HG02571 (cell line): Measurements from ENCODE around the gene IMP3.
"Not testable (repeated sequence)": the region's sequence is repeated elsewhere in the genome, so short reads cannot be mapped to it uniquely, and the experiment has no call there.

ENCODE experiments used
- ATAC-seq: cut with Tn5 transposase; IDR thresholded peaks from one replicate; pipeline ENCODE4 v1.9.1; 2021; ENCODE audit warnings: mild to moderate bottlenecking, moderate library complexity; ENCODE audit not compliant: unreplicated experiment

The IMP3 gene

GRCh38 chr15:75650908-75651809 is 11.1 kb upstream of the IMP3 start:
- ATAC-seq: no peak

- ATAC-seq: no peak
These were observed 9.8 kb upstream of the IMP3 start for GRCh38 chr15:75649848-75650247.

DNA sequence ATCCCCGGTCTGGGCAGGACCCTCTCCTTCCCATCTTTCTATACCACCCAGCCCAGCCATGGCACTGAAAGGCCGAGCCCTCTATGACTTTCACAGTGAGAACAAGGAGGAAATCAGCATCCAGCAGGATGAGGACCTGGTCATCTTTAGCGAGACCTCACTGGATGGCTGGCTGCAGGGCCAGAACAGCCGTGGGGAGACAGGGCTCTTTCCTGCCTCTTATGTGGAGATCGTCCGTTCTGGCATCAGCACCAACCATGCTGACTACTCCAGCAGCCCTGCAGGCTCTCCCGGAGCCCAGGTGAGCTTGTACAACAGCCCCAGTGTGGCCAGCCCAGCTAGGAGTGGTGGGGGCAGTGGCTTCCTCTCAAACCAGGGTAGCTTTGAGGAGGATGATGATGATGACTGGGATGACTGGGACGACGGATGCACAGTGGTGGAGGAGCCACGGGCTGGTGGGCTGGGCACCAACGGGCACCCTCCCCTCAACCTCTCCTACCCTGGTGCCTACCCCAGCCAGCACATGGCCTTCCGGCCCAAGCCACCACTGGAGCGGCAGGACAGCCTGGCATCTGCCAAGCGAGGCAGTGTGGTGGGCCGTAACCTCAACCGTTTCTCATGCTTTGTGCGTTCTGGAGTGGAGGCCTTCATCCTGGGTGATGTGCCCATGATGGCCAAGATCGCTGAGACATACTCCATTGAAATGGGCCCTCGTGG is 9.2 kb upstream of the IMP3 start:
- ATAC-seq: no peak

GRCh38 chr15:75648156-75649000 is 8.4 kb upstream of the IMP3 start:
- ATAC-seq: no peak

- no peak for ATAC-seq
These were observed 7.5 kb upstream of the IMP3 start, which contains the start of gene SNX33 for GRCh38 chr15:75647370-75648155. Gene SNX33, plus strand, starts transcription at chr15:75647912. Its CDS starts 1,191 bp downstream, at chr15:75649103.

GRCh38 chr15:75646944-75647364 is 6.9 kb upstream of the IMP3 start:
- ATAC-seq: no peak

- no peak for ATAC-seq
These were observed 6.3 kb upstream of the IMP3 start for GRCh38 chr15:75646112-75646943.

DNA sequence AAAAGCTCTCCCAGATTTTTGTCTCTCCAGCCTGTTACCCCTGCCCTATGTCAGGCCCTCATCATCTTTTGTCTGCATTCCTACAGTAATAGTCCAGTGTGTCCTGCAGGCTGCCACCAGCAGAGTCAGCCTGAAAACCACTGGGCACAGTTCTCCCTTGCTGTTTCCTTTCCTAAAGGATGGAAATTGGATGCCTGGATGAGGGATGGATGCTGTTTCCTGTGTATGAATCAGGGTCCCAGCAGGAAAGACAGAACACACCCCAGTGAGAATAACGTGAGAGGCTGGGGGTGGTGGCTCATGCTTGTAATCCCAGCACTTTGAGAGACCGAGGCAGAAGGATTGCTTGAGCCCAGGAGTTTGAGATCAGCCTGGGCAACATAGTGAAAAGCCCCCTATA is 4.4 kb upstream of the IMP3 start:
- ATAC-seq: no peak

GRCh38 chr15:75641603-75642002 is 1.6 kb upstream of the IMP3 start:
- no peak for ATAC-seq

DNA sequence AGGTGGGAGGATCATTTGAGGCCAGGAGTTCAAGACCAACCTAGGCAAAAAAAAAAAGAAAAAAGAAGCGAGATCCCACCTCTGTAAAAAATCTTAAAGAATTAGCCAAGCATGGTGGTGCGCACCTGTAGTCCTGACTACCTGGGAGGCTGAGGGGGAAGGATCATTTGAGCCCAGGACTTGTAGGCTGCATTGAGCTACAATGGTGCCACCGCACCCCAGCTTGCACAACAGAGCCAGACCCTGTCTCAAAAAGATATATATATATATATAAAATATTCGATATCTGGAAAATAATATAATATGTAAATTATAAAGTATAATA is 1.1 kb upstream of the IMP3 start:
- ATAC-seq: no peak

DNA sequence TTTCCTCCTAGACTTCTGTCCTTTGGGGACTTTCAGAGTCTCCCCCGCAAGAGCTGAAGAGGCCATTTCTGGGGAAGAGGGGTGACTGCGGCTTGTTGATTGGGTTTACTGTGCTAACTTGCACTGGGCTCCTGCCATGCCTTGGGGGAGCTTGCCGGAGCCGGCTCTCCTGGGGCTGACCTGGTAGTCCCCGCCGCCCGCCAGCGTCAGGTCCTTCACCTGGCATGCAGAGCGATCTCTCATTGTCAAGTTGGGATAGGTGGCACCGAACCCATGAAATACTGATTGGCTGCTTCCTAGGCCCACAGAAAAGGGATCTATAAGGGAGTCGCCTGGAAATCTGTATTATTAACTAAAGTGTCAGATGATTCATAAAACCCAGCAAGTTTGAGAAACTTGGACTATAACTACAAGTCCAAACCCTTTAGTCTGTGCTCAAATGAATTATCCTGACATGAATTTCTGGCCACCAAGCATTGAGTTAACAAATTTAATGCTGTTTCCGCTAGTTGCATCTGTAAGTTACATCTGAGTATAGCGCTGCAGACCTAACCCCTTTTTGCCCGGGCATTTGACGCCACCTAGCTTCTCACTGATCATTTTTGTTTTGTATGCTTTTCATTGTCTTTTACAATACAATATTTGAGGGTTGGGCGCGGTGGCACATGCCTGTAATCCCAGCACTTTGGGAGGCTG is 607 bp upstream of the IMP3 start:
- peak; percentile 31 for ATAC-seq

DNA sequence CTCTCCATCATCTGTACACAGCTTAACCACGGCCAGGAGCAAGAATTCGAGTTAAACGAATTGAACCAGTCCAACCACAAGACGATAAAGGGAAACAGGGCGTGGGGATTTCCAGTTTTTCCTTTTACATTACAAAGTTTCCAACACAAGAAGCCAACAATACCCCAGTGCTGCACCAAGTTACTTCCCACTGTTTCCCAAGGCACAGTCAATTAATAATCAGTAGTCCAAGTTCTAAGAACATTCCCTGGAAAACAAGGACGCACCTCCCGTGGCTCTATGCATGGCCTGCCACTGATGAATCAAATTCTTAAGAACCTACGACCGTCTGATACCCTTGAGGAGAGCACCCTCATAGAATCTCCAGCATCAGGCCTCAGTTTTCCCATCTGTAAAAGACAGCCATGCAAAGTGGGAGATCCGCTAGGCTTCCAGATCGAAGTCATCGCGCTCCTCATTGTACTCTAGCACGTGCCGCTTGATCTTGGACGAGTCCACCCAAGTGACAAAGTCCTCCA is 774 bp downstream of the IMP3 start:
- no peak for ATAC-seq

DNA sequence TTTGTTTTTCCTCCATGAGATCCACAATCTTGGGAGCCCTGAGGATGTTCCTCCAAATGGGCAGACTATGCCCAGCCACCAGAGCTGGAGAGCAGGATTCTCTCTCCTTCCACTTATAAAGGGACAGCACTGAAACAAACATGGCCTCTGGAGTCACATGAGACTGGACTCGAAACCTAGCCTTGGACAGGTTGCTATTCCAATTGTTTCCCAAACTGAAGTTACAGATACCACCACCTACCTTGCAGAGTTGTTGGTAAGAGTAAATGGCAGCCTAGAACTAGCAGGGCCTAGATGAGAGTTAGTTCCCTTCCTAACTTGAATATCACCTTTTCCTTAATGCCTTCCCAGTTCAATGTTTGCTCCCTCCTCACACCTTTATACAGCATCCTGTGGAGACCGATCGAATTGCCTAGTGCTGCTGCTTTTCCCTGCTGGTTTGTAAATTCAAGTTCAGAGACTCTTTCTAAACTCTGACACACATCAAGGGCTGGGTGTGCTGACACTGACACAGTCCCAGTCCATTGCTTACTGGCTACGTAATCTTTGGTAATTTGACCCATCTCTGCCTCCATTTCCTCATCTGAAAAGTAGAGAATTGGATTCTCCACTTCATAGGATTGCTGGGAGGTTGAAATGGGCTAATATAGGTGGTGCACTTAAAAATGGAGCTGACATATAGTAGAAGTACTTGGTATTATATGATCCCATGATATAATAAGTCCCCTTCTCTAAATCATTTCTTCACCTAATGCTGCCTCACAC is 2.6 kb downstream of the IMP3 start:
- no peak for ATAC-seq

DNA sequence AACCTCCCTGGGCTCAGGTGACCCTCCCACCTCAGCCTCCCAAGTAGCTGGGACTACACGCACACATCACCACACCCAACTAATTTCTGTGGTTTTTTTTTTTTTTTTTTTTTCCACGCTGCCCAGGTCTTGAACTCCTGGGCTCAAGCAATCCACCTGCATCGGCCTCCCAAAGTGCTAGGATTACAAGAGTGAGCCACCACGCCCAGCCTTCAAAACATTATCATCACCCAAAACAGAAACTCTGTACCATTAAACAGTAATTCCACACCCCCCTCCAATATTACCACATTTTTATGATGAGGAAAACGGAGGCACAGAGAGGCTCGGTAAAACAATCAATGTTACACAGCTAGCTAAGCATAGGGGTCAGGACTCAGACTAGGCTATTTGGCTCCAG is 4.0 kb downstream of the IMP3 start:
- ATAC-seq: no peak

DNA sequence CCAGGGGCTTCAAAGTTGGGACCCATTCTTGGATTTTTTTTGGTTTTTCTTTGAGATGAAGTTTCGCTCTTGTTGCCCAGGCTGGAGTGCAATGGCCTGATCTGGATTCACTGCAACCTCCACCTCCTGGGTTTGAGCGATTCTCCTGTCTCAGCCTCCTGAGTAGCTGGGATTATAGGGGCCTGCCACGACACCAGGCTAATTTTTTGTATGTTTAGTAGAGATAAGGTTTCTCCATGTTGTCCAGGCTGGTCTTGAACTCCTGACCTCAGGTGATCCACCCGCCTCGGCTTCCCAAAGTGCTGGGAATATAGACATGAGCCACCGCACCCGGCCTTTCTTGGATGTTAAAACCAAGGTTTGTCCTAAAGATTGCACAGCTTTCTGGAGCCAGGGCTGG is 6.1 kb downstream of the IMP3 start:
- not testable (repeated sequence) for ATAC-seq

- no peak for ATAC-seq
These were observed 8.1 kb downstream of the IMP3 start for GRCh38 chr15:75631935-75632334.

DNA sequence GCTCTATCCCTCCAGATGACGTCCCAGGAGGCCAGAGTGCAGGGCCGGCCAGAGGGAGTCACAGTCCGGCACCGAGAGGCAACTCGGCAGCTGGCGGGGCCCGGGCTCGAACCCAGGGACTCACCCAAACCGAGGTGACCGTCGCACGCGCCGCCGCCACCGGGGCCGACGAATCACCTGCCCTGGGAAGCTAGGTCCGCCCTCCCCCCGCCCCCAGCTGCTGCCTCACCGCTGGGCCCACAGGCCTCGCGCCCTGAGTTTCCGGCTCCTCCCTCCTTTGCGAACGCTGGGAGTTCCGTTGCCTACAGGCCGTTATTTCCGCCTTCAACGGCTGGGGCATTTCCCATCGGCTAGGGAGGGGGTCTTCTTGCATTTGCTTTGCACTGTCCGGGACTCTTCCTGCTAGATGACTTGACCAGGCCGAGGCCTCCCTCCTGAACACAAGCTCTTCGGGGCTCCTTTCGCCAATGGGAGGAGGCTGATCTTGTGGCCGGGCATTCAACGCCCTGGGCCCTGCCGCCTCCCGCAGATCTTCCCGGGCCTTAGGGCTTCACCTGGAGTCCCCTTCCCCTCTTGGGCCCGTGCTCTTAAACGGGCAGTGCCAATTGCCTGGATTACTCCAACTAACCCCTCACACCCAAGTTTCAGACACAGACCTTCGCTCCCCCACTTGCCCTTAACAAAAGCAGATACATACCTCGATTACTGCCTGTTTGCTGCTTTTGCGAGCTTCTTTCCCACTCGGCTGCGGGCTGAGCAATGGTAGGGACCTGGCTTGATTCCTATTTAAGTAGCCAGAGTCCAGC is 14.3 kb downstream of the IMP3 start, which contains the start of gene SNUPN:
Gene SNUPN (minus strand): TSS at position 184 of the 806 bp plus-strand sequence. CDS start 4,674 bp downstream, outside the sequence.
- peak; percentile 73 for ATAC-seq
